ENCODE results near the gene MAPK12.

The MAPK12 gene

DNA sequence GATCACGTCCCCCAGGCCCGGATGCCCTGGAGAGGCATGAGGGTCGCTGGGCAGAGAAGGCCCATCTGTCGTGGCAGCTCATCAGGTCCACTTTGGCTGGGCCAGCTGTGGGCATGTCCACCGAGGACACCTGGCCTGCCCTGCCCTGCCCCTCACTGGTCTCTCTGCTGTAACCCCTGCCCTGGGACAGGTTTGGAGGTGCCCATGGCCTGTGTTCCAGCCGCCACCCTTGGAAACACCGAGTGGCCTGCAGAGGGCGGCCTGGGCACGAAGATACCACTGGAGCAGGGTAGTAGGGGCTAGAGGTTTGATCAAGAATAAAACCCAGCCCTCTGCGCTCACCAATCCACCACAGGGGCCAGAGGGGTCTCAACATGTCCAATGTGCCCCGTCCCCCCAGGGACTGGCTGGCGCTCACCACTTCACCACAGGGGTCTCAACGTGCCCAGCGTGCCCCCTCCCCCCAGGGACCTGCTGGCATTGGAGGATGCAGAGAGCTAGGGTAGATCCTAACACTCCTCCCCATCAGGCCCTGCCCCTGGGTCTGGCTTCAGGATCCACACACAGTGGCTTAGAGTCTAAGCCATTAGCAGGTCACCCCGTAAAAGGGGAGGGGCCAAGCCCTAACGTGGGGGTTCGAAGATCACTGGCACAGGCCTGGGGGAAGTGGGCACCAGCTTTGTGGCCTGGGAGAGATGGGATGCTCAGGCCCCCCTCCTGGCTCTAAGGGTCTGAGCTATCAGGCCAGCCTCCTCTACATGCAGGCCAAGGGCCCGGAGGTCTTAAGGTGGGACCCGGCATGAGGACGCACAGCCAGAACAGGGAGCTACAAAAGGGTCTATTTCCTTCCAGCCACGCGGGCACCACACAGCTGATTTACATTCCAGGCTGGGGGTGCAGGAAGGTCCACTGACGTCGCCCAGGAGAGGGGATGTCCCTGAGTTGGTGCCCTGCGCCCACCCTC, 9.1 kb downstream of the MAPK12 start:
- peak; percentile 60 for DNase-seq (ENCODE audit: low read depth)

DNA sequence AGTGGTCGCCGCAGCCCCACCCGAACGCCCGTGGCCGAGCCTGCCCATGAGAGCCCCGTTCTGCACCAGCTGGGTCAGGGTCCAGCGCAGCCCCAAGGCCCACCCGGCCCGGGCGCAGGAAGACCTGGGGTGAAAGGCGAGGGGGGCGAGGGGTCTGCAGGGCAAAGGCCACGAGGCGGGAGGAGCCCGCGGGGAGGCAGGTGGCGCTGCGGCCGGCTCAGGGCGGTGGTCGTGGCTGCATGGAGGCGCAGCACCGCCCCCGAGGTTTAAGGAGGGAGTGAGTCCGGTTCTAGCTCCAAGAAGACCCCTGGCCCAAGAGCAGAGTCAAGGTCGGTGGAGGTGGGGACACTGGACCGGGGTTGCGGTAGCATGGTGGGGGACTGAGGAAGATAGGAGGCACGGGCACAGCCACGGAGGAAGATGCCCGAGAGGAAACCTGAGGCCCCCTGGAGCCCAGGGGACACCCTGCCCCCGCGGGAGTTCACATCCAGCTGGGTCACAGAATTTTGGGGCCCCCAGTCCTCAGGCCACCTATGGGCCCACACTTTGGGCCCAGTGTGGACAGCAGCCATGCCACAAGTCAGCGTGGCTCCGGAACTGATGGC, 9.9 kb downstream of the MAPK12 start:
- no peak for DNase-seq (ENCODE audit: low read depth)

DNA sequence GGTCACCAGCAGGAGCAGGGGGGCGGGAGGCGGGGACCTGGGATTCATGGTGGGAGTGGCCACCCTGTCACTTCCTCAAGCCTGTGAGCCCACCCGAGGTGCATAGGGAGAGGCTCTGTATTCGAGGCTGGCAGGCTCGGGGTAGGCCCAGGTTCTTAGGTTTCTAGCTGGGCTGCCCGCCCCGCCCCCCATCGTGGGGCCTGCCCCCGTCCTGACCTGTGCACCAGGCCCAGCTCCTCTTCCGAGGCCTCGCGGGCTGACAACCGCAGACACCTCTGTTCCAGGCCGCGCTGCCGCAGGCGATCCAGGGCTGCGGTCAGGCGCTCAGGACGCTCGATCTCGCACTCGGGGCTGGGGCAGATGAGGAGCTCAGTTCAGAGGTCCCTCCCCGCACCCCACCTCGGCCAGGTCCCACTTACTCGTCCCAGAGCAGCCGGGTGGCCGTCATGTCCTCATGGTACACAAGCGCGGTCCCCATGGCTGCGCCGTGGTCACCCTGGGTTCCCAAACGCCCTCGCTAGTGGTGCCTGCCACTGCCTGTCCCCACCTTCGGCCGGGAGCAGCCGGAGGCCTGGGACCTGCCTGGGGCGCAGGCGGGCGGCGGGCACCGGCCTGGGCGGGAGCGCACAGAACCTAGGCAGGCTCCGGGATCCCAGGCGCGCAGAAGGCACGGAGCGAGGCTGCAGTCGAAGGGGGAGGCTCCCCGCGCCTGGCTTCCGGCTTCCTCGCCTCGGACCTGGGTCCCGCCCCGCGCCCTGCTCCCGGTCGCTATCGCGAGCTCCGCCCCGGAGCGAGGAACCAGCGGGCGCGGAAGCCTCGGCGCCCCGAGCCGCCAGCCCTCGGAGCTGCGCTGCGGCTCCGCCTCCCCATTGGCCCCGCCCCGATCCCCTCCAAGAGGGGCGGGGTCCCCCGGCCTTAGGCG, 10.7 kb downstream of the MAPK12 start, which contains the start of gene HDAC10:
Gene HDAC10, minus strand, starts transcription at position 711 of the 922 bp plus-strand sequence. Its CDS starts 233 bp downstream, at position 478.
- peak; percentile 71 for DNase-seq (ENCODE audit: low read depth)

DNA sequence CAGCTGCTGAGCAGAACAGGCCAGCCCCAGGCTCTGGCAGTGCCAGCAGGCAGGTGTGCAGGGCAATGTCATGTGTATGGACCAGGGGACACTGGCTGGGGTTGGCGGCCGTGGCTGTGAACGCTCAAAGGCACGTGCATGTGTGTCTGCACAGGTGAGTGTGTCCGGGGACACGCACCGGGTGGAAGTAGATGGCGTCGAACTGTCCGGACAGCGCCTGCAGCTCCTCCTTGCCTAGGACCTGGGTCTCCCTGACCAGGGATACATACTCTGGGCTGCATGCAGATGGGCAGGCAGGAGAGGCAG, 11.3 kb downstream of the MAPK12 start:
- no peak for DNase-seq (ENCODE audit: low read depth)

GRCh38 chr22:50249341-50250248, 11.9 kb downstream of the MAPK12 start:
- DNase-seq (ENCODE audit: low read depth), result no peak

GRCh38 chr22:50248196-50249081, 13.0 kb downstream of the MAPK12 start:
- no peak for DNase-seq (ENCODE audit: low read depth)

GRCh38 chr22:50247748-50248147, 13.7 kb downstream of the MAPK12 start:
- DNase-seq (ENCODE audit: low read depth), result no peak

- DNase-seq (ENCODE audit: low read depth), result no peak
Observed at GRCh38 chr22:50246242-50247175, 15.0 kb downstream of the MAPK12 start.

DNA sequence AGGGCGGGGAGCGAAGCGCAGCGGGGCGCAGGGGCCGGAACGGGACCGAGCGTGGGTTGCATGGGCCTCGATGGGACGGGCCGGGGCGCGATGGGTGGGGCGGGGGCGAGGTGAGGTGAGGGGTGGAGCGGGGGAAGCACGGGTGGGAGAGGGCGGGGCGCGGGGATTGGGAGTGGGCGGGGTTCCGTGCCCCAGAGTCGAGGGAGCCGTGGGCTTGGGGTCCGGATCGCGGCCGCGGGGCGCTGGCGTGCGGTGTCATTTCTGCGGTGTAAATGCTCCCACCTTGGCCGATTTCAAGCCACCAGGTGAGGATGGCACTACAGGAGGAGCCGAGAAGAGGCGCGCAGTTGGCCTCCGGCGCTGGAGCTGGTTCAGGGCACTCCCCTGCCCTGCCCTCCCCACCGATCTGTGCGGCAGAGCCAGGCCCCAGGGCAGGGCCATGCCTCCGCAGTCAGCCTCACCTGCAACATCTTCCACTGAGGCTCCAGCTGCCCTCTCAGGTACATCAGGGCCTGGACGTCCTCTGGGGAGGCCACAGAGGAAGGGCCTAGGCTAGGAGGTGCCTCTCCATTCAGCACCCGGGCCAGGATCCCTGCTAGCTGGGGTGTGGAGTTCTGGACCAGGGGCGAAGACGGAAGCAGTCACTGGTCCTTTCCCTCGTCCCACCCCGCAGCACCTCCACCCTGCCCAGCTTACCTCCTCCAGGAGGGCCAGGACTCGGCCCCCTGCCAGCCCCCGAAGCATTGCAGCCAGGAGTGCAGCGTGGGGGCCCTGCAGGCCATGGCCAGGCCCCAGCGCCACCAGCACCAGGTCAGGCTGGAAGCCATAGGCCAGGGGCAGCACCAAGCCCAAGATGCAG, 16.0 kb downstream of the MAPK12 start:
- no peak for DNase-seq (ENCODE audit: low read depth)

- DNase-seq (ENCODE audit: low read depth), result peak; percentile 90
Observed at GRCh38 chr22:50244420-50245213, 16.9 kb downstream of the MAPK12 start, which contains the start of gene TUBGCP6. TUBGCP6 (minus strand) TSS chr22:50245023; CDS start chr22:50244459, 564 bp downstream.

GRCh38 chr22:50243685-50244419, 17.6 kb downstream of the MAPK12 start:
- no peak for DNase-seq (ENCODE audit: low read depth)

- no peak for DNase-seq (ENCODE audit: low read depth)
Observed at GRCh38 chr22:50242406-50242949, 19.0 kb downstream of the MAPK12 start.

GRCh38 chr22:50238755-50239154, 22.7 kb downstream of the MAPK12 start:
- DNase-seq (ENCODE audit: low read depth), result no peak

DNA sequence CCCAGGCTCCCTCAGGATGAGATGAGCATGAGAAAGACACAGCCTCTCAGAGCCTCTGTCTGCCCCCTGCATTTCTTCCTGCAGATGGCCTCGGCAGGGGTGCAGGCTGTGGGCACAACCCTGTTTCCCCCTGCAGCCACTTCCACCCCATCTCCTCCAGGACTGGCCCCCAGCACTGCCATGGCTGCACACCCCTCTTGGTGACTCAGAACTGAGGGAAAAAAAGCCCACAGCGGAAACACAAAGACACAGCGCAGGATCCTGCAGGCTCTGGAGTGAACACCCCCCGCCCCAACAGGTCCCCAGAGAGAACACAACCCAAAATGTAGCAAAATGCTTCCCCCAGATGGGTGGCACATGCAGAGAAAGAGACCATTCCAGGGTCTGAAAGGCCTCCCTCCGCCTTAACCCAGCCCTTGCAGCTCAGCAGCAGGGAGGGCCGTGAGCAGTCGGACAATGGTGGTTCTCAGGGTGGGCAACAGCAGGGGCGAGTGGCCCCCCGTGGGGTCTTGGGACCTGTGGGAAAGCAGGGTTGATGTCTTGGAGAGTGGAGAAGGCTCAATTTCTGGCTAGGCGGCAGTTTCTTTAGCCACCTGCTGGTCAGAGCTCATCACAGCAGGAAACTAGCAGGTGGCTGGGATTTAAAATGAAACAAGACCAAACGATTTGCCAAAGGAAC, 24.6 kb downstream of the MAPK12 start:
- DNase-seq (ENCODE audit: low read depth), result no peak

DNA sequence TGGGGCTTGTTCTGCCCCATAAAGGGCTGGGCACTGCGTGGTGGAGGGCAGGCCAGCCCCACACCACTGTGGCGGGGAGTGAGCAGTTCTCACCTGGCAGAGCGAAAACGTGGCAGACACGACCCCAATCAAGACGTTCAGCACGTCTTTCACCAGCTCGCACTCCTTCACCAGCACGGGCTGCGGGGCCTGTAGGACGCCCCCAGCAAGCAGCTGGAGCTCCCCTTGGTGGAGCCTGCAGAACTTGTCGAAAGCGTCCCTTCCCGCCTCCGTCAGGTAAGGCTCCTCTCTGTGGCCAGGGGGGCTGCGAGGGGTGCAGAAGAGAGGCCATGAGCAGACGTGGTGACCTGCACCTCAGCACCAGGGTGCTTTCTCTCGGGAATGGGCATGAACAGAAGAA, 28.3 kb downstream of the MAPK12 start:
- no peak for DNase-seq (ENCODE audit: low read depth)
